GM13977 (cell line): ENCODE data around the gene TAF10.
A peak's percentile ranks its signal among the peaks of the same experiment; 100 is the strongest.

Experiments
- DNase-seq: peaks from one replicate; pipeline ENCODE4 v3.0.0; 2012; ENCODE audit warnings: low spot score
- CTCF ChIP-seq: IDR thresholded peaks from 2 replicates; pipeline ENCODE4 v1.5.1; 2012; ENCODE audit warnings: mild to moderate bottlenecking, control low read depth; ENCODE audit not compliant: insufficient read depth; ENCODE audit errors: extremely low read depth, missing control alignments
- in situ Hi-C: fragments of 300-500 bp; cut with MboI; formaldehyde crosslinking; loops from one replicate; pipeline ENCODE4 v1.12.0; 2022; ENCODE audit warnings: low sequenced_read_pairs, low pct_unique_long_range_greater_than_20kb, mixed read lengths, inconsistent platforms; ENCODE audit not compliant: unreplicated experiment

The TAF10 gene

GRCh38 chr11:6620636-6621035 lies 8.6 kb upstream of the TAF10 start:
- TF ChIP-seq CTCF = no peak
- in situ Hi-C loops = no loop called here

GRCh38 chr11:6619004-6619745 lies 7.2 kb upstream of the TAF10 start, which contains the start of gene TPP1:
Gene TPP1 (minus strand): TSS chr11:6619422. CDS start chr11:6619400, 22 bp downstream.
- no peak for TF ChIP-seq CTCF
- peak; percentile 98 for DNase-seq
- in situ Hi-C loops = no loop called here

More at GRCh38 chr11:6620636-6621035, 8.6 kb upstream of the TAF10 start:
- no peak for DNase-seq

- TF ChIP-seq CTCF = no peak
- in situ Hi-C loops = no loop called here
- no peak for DNase-seq
Measured at GRCh38 chr11:6618117-6619003, 6.3 kb upstream of the TAF10 start.

GRCh38 chr11:6617315-6617781 lies 5.3 kb upstream of the TAF10 start:
- no peak for DNase-seq
- no peak for TF ChIP-seq CTCF
- in situ Hi-C loops = no loop called here

GRCh38 chr11:6616596-6617250 lies 4.7 kb upstream of the TAF10 start:
- TF ChIP-seq CTCF = no peak
- in situ Hi-C loops = no loop called here
- DNase-seq = no peak

- in situ Hi-C loops = no loop called here
- TF ChIP-seq CTCF = no peak
- DNase-seq = no peak
Measured at GRCh38 chr11:6615882-6616585, 4.0 kb upstream of the TAF10 start.
